ENCODE data around the gene HDLBP.

The HDLBP gene

DNA sequence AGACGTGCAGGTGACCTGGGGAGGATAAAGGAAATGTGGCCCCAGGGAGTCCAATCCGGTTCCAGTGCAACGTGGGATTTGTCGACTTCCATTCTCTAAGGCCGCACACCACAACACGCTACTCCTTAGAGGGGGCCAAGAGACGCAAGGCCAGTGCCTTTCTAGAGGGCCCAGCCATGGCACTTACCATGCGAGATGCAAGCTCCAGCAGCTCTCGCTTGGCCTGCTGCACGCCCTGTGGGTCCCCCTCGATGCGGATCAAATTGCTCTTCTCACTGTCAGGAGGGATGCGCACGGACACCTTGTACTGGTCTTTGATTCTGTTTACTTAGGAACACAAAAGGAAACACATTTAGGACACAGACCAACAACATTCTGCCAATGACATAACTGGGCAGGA lies 65.8 kb downstream of the HDLBP start:
- Mint-ChIP-seq H3K27me3 (ENCODE audit: low read depth, poor library complexity) (no peaks in the 10 kb centered on the region), H3K27ac (peak overlapping the region; percentile 83), H3K9me3 (no peaks in the 10 kb centered on the region), H3K4me3 (no peak overlapping the region), H3K36me3 (ENCODE audit: low read depth) (peaks cover 88% of the 10 kb centered on the region), H3K4me1 (no peaks in the 10 kb centered on the region)
- TF ChIP-seq, protein P1, sequence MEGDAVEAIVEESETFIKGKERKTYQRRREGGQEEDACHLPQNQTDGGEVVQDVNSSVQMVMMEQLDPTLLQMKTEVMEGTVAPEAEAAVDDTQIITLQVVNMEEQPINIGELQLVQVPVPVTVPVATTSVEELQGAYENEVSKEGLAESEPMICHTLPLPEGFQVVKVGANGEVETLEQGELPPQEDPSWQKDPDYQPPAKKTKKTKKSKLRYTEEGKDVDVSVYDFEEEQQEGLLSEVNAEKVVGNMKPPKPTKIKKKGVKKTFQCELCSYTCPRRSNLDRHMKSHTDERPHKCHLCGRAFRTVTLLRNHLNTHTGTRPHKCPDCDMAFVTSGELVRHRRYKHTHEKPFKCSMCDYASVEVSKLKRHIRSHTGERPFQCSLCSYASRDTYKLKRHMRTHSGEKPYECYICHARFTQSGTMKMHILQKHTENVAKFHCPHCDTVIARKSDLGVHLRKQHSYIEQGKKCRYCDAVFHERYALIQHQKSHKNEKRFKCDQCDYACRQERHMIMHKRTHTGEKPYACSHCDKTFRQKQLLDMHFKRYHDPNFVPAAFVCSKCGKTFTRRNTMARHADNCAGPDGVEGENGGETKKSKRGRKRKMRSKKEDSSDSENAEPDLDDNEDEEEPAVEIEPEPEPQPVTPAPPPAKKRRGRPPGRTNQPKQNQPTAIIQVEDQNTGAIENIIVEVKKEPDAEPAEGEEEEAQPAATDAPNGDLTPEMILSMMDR (IDR thresholded peaks at IDR 0.05), result no peak
- no peak for DNase-seq

DNA sequence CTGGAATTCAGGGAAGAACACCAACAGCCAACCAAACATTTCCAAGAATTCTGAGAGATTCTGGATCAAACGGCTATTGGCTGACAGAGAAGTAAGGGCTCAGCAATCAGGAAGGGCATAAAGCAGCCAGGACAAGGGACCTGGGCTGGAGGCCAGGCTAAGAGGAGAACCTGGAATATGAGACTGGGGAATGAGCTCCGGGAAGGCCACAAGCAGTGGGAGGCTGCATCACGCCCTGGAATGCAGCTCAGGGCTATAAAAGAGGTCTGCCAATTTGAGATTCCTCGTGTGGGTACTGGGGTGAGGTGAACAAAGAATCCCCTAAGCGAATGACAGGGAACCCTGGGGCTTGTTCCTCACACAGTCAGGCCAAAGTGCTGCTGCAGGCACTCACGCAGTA lies 66.6 kb downstream of the HDLBP start:
- no peaks in the 10 kb centered on the region for H3K27me3 Mint-ChIP-seq (ENCODE audit: low read depth, poor library complexity)
- no peaks in the 10 kb centered on the region for H3K9me3 Mint-ChIP-seq
- no peaks in the 10 kb centered on the region for H3K4me1 Mint-ChIP-seq
- H3K27ac Mint-ChIP-seq, result no peak overlapping the region
- peaks cover 93% of the 10 kb centered on the region for H3K36me3 Mint-ChIP-seq (ENCODE audit: low read depth)
- H3K4me3 Mint-ChIP-seq, result no peak overlapping the region
- DNase-seq, result no peak
- TF ChIP-seq, protein P1 (IDR thresholded peaks at IDR 0.05), result no peak

DNA sequence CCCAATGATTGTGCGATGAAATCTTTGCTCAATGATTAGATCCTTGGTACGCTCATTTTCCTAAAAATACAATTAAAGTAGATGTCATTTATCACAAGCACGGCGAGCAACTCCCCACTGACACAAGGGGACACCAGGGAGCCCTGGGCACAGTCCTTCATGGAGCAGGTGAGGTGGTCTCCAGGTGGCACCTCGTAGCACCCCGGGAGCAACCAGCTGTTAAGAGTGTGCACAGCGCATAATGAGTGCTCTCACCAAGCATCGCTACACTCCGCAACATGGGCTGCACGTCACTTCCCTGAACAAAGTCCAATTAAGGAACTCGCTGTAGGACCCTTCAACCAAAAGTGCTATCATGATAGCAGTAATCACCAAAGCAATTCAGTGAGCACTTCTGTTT lies 67.2 kb downstream of the HDLBP start:
- no peaks in the 10 kb centered on the region for H3K27me3 Mint-ChIP-seq (ENCODE audit: low read depth, poor library complexity)
- TF ChIP-seq, protein P1 (IDR thresholded peaks at IDR 0.05), result no peak
- H3K36me3 Mint-ChIP-seq (ENCODE audit: low read depth), result peaks cover 94% of the 10 kb centered on the region
- no peak overlapping the region for H3K27ac Mint-ChIP-seq
- H3K4me1 Mint-ChIP-seq, result no peaks in the 10 kb centered on the region
- no peaks in the 10 kb centered on the region for H3K9me3 Mint-ChIP-seq
- H3K4me3 Mint-ChIP-seq, result no peak overlapping the region
- no peak for DNase-seq

DNA sequence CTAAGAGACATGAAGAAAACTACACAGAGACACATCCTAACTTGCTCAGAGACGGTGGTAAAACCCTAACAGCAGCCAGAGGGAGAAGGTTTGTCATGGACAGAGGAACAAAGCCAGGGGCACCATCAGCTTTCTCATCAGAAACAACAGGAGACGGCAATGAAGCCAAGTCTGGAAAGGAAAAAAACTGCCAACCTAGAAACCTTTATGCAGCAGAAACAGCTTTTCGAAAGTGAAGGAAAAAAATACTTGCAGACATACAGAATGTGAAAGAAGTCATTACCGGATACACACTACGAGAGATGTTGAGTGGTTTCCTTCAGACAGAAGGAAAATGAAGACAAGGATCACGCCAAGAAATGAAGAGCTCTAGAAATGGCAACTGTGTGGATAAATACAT lies 71.1 kb downstream of the HDLBP start:
- TF ChIP-seq, protein P1 (IDR thresholded peaks at IDR 0.05), result no peak
- no peaks in the 10 kb centered on the region for H3K4me1 Mint-ChIP-seq
- H3K27me3 Mint-ChIP-seq (ENCODE audit: low read depth, poor library complexity), result no peaks in the 10 kb centered on the region
- H3K9me3 Mint-ChIP-seq, result no peaks in the 10 kb centered on the region
- H3K36me3 Mint-ChIP-seq (ENCODE audit: low read depth), result peaks cover 93% of the 10 kb centered on the region
- peak overlapping the region; percentile 42 for H3K27ac Mint-ChIP-seq
- DNase-seq, result no peak
- no peak overlapping the region for H3K4me3 Mint-ChIP-seq

DNA sequence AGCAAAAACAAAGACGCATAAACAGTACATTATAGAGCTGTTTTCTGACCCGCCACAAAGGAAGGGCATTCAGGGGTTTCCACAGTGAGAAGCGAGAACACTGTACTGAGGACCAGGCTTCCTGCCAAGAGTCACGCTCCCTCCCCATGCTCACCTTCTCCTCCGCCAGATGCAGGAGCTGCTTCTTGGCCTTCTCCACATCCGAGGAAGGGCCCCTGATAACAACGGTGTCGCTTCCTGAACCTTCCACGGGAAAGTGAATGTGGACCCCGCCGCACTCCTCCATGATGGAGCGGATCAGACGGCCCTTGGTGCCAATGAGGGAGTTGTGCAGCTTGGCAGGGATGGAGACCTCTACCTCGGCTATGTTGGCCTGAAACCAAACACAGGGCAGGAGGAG lies 73.2 kb downstream of the HDLBP start:
- no peak for DNase-seq
- Mint-ChIP-seq H3K27me3 (ENCODE audit: low read depth, poor library complexity) (no peaks in the 10 kb centered on the region), H3K9me3 (no peaks in the 10 kb centered on the region), H3K36me3 (ENCODE audit: low read depth) (peaks cover 90% of the 10 kb centered on the region), H3K4me3 (no peak overlapping the region), H3K27ac (peak overlapping the region; percentile 89), H3K4me1 (no peaks in the 10 kb centered on the region)
- TF ChIP-seq, protein P1 (IDR thresholded peaks at IDR 0.05), result no peak

DNA sequence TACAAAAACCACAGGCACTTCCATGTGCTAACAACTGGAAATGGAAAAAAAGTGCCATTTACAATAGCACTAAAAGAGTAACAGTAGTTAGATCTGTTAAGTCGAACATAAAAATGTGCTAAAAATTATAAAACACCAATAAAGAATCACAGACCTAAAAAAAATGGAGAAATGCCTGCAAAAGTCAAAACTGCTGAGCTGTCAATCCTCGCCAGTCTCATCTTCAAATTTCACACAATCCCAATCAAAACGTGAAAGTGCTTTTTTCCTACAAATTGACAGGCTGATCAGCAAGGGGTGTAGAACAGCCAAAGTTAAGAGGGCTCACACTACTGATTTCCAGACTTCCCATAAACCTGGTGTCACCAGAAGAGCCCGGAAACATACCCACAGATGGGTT lies 73.8 kb downstream of the HDLBP start:
- no peak for DNase-seq
- H3K36me3 Mint-ChIP-seq (ENCODE audit: low read depth), result peaks cover 90% of the 10 kb centered on the region
- TF ChIP-seq, protein P1 (IDR thresholded peaks at IDR 0.05), result no peak
- no peaks in the 10 kb centered on the region for H3K4me1 Mint-ChIP-seq
- H3K9me3 Mint-ChIP-seq, result no peaks in the 10 kb centered on the region
- H3K4me3 Mint-ChIP-seq, result no peak overlapping the region
- H3K27ac Mint-ChIP-seq, result no peak overlapping the region
- H3K27me3 Mint-ChIP-seq (ENCODE audit: low read depth, poor library complexity), result no peaks in the 10 kb centered on the region

All from nephron progenitor cell (in vitro differentiated cells).